Body of pancreas (tissue), 4 donors: ENCODE data around the gene SYNJ2. TPM values are rescaled to one million over a fixed set of nuclear protein-coding genes. Genes with fewer than 3 reads are reported as not detected.

Experiments used
- ATAC-seq: fragments of 150-250 bp; one replicate; pipeline ENCODE4 v1.9.1; 2016
- DNase-seq, 4 donors: peaks; one replicate each; pipeline ENCODE4 v3.0.0-alpha.2; 2019
- H3K27ac ChIP-seq, 4 donors: fragments of 200-600 bp; sonication (generic); 1 replicate in 3 of 4; 2 replicates in 1 of 4; pipeline versions ENCODE4 v1.5.1 to v1.6.1; 2016 to 2019; ENCODE audit warnings: mild to moderate bottlenecking in 1 of 4, mixed read lengths in 1 of 4, moderate library complexity in 1 of 4
- H3K27me3 ChIP-seq, 2 donors: fragments of 200-600 bp; sonication (generic); one replicate each; pipeline ENCODE4 v1.6.0; 2016; ENCODE audit warnings: mild to moderate bottlenecking in 1 of 2
- H3K36me3 ChIP-seq, 2 donors: fragments of 200-600 bp; sonication (generic); replicated peaks in 1 of 2; 2 replicates each; pipeline ENCODE4 v1.5.1; 2016; ENCODE audit warnings: low read depth in 2 of 2; ENCODE audit not compliant: insufficient read depth in 1 of 2
- H3K4me1 ChIP-seq: fragments of 200-600 bp; sonication (generic); one replicate; pipeline ENCODE4 v1.6.0; 2016
- H3K4me3 ChIP-seq, 2 donors: fragments of 200-600 bp; sonication (generic); 1 replicate in 1 of 2; 2 replicates in 1 of 2; pipeline ENCODE4 v1.5.1; 2016 to 2019
- H3K9me3 ChIP-seq, 3 donors: fragments of 200-600 bp; sonication (generic); 1 replicate in 2 of 3; 2 replicates in 1 of 3; pipeline ENCODE4 v1.5.1; 2016
- POLR2A ChIP-seq, 3 donors: fragments of 450-650 bp; IDR thresholded peaks; one replicate each; pipeline ENCODE4 v1.6.1; 2016; ENCODE audit warnings: antibody characterized with exemption in 3 of 3, mild to moderate bottlenecking in 2 of 3
- WGBS, 2 donors: methylation state at CpG; one replicate each; pipeline ENCODE4 v1.1.5; 2017; 5-methylcytosine and 5-hydroxymethylcytosine counted together
- intact Hi-C: fragments of 100-400 bp; cut with DNase I; formaldehyde crosslinking; loops from one replicate; pipeline ENCODE4 v1.15.1; 2023
- total RNA-seq, 2 donors: library from RNA; depleted of rRNA; stranded (reverse); fragments of >200 nt; gene quantifications; one replicate each; pipeline ENCODE4 v1.1.0, GENCODE V29; 2016
- TF ChIP-seq, protein P1 (sequence below), 7 experiments: fragments of 450-650 bp in 4 of 7; fragments of 200-600 bp in 3 of 7; sonication (generic) in 3 of 7; IDR thresholded peaks; one replicate each; pipeline ENCODE4 v1.5.1; 2016 to 2019; ENCODE audit warnings: antibody characterized with exemption in 7 of 7

The SYNJ2 gene
- total RNA-seq, 2 donors from 2014 or later = 12.2 to 14.8 TPM

DNA sequence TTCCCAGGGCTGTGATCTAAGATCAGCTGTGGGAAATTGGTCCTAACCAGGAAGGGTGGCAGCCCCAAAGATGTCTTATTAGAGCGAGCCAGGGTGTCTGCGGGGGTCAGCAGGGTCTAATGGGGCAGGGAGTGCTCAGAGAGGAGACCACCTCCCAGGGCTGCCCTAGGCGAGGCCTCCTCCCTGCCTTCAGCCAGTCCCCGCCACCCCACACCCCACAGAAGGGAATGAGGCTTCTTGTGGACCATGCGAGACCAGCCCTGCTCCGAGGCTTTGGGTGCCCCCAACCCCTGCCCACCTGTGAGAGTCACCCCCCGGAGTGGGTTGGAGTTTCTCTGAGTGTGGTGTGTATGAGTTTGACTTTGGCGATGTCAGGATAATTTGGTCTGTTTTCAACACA lies 37.8 kb downstream of the SYNJ2 start:
- no peak for TF ChIP-seq POLR2A (IDR thresholded peaks at IDR 0.05)
- TF ChIP-seq, protein P1, sequence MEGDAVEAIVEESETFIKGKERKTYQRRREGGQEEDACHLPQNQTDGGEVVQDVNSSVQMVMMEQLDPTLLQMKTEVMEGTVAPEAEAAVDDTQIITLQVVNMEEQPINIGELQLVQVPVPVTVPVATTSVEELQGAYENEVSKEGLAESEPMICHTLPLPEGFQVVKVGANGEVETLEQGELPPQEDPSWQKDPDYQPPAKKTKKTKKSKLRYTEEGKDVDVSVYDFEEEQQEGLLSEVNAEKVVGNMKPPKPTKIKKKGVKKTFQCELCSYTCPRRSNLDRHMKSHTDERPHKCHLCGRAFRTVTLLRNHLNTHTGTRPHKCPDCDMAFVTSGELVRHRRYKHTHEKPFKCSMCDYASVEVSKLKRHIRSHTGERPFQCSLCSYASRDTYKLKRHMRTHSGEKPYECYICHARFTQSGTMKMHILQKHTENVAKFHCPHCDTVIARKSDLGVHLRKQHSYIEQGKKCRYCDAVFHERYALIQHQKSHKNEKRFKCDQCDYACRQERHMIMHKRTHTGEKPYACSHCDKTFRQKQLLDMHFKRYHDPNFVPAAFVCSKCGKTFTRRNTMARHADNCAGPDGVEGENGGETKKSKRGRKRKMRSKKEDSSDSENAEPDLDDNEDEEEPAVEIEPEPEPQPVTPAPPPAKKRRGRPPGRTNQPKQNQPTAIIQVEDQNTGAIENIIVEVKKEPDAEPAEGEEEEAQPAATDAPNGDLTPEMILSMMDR (IDR thresholded peaks at IDR 0.05) = no peak
- Histone ChIP-seq H3K36me3 (no peaks in the 10 kb centered on the region), H3K4me3 (no peak overlapping the region), H3K27me3 (no peaks in the 10 kb centered on the region), H3K9me3 (no peaks in the 10 kb centered on the region), H3K4me1 (peaks cover 10% of the 10 kb centered on the region), H3K27ac (no peak overlapping the region)
- WGBS, 2 donors = 94 to 97% methylated on average over 5 to 7 of the region's 8 CpGs
- DNase-seq (no peak), ATAC-seq (no peak)
- intact Hi-C loops = no loop called here

DNA sequence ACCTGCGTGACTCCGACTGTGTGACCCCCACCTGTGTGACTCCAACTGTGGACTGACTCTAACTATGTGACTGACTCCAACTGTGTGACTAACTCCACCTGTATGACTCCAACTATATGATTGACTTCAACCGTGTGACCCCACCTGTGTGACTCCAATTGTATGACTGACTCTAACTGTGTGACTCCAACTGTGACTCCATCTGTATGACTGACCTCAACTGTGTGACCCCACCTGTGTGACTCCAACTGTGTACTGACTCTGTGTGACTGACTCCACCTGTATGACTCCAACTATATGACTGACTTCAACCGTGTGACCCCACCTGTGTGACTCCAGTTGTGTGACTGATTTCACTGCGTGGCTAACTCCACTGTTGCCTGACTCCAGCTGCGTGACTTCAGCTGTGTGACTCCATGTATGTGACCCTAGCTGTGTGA lies 38.6 kb downstream of the SYNJ2 start:
- 78 to 79% methylated on average over 5 to 6 of the region's 6 CpGs for WGBS, 2 donors
- DNase-seq (no peak), ATAC-seq (no peak)
- intact Hi-C loops = no loop called here
- Histone ChIP-seq H3K4me1 (peaks cover 17% of the 10 kb centered on the region), H3K9me3 (no peaks in the 10 kb centered on the region), H3K27me3 (no peaks in the 10 kb centered on the region), H3K4me3 (no peak overlapping the region), H3K36me3 (no peaks in the 10 kb centered on the region), H3K27ac (no peak overlapping the region)
- TF ChIP-seq POLR2A (IDR thresholded peaks at IDR 0.05) = no peak
- TF ChIP-seq, protein P1 (IDR thresholded peaks at IDR 0.05) = no peak

- no peaks in the 10 kb centered on the region for H3K27me3 ChIP-seq
- intact Hi-C loops = no loop called here
- no peak overlapping the region for H3K4me3 ChIP-seq
- no peak overlapping the region for H3K27ac ChIP-seq
- no peaks in the 10 kb centered on the region for H3K36me3 ChIP-seq
- DNase-seq (no peak), ATAC-seq (no peak)
- TF ChIP-seq POLR2A (IDR thresholded peaks at IDR 0.05) = no peak
- TF ChIP-seq, protein P1 (IDR thresholded peaks at IDR 0.05) = no peak
- 72 to 94% methylated on average over 2 of the region's 2 CpGs for WGBS, 2 donors
- H3K9me3 ChIP-seq = no peaks in the 10 kb centered on the region
- peaks cover 17% of the 10 kb centered on the region for H3K4me1 ChIP-seq
These were observed 39.1 kb downstream of the SYNJ2 start for GRCh38 chr6:158020811-158021210.

DNA sequence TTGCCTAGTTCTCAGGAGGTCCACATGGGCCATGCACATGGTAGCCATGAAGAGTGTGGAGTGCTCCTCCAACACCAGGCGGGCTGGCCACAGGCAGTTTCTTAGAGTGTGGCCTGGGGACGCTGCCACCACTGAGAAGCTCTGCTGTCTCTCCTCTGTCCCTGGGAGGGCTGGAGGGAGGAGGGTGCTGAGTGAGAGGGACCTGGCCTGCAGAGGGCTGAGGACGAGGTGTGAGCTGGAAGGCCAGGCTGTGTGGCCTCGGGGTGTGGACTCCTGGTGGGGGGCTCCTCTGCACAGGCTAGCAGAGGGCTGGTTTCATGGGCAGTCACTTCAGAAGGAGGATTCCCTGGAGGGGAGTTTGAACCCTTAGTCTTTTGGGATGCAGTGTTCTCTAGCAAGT lies 39.7 kb downstream of the SYNJ2 start:
- intact Hi-C loops = no loop called here
- no peak for ATAC-seq
- H3K4me1 ChIP-seq = peaks cover 23% of the 10 kb centered on the region
- H3K4me3 ChIP-seq = no peak overlapping the region
- H3K9me3 ChIP-seq = no peaks in the 10 kb centered on the region
- H3K27me3 ChIP-seq = no peaks in the 10 kb centered on the region
- TF ChIP-seq POLR2A (IDR thresholded peaks at IDR 0.05) = no peak
- TF ChIP-seq, protein P1 (IDR thresholded peaks at IDR 0.05) = no peak
- no peaks in the 10 kb centered on the region for H3K36me3 ChIP-seq
- 60 to 94% methylated on average over 1 to 4 of the region's 4 CpGs for WGBS, 2 donors
- no peak overlapping the region for H3K27ac ChIP-seq
- no peak for DNase-seq
